T-helper 1 cell (primary cell): Measurements from ENCODE around the gene PPP2CA.
A peak's percentile ranks its signal among the peaks of the same experiment; 100 is the strongest.
"Not testable (repeated sequence)": the region's sequence is repeated elsewhere in the genome, so short reads cannot be mapped to it uniquely, and the experiment has no call there.

Experiments used
- DNase-seq, 5 donors: peaks; one replicate each; pipeline ENCODE4 v3.0.0-alpha.2; 2012 to 2020

The PPP2CA gene

DNA sequence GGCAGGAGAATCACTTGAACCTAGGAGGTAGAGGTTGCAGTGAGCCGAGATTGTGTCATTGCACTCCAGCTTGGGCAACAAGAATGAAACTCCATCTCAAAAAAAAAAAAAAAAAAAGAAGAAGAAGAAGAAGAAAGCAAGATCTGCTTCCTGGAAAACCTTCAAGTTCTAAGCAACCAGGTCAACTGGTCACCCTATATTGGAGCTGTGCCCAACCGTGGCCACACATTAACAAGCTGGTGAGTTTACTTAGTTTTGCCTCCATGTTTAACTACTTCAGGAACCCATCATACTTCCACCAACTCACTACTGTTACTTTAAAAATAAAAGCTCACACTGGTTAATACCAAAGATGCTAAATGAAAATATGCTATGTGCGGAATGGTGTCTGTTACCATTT is 36.8 kb downstream of the PPP2CA start:
- DNase-seq: no peak

DNA sequence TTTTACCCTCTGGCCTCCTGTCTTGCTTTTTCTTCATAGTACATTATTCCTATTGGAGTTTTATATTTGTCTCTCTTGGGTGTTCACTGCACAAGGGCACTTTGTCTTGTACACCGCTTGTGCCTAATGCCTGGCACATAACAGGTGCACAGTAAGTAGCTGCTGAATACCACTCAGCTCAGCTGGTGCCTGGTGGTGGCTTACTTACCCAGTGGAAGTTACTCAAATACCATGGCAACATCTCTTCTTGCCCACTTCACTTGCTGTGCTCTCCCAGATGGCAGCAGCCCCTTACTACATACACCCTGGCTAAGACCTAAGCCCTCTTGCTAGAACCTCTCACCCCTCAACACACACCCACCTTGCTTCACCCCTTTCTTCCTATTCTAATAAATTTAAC is 37.8 kb downstream of the PPP2CA start:
- DNase-seq: no peak

DNA sequence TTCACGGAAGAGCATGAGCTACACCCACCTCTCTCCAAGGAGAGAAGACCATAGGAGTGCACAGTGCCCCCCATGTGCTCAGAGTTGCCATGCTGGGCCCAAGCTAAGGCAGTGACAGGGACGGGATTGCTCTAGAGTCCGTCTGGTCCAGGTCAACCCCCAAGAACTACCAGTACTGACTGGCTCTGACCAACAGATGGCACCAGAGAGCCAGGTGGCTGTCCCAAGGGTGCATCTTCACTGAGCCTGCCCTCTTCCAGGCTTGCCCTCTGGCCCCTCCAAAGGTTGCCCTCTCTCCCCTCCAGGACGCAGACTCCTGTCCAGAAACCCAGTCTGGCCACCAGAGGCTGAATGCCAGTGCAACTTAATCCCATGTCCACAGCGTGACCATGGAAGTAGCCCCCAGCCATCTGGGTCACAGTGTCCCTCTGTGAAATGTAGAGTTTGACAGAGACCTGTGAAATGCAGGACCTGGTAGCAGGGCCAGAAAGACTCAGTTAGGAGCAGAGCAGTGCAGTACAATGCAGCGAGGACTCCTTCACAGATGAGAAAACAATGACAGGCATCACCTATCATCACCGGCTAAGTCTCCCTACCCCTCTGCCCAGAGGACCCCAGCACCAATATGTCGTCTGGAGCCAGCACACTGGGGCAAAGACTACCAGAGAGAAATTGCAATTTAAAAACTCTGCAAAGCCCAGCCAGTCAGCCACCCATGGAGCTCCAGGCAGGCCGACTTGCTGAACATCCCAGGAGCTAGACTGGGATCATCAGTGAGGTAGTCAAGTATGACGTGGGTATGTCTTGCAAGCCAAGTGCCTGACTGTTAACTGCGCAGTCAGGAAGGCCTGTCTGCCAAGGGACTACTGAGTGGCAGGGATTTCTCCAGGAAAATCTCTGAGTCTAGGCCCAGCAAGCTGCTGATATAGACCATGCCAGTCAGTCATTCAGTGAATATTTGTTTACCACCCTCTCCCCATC is 41.4 kb downstream of the PPP2CA start:
- peak; percentile 51 to 70 (median 66) for DNase-seq

DNA sequence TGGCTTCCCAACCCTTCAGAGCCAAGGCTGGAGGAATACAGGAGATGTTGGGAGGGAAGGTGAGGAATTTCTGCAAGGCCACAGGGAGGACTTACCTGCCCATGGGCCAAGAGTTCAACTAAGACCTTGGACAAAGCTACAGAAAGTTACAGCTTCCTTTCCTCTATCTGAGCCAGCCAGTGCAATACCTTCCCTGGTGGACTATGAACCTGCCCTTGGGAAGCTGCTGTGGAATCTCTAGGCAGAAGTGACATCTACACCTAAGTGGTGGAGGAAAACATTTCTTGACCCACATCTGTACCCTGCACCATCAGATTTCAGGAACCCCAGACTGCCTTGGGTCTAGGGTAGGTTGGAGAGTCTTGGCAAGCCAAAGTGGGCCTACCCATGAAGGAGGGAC is 42.4 kb downstream of the PPP2CA start:
- DNase-seq: no peak

DNA sequence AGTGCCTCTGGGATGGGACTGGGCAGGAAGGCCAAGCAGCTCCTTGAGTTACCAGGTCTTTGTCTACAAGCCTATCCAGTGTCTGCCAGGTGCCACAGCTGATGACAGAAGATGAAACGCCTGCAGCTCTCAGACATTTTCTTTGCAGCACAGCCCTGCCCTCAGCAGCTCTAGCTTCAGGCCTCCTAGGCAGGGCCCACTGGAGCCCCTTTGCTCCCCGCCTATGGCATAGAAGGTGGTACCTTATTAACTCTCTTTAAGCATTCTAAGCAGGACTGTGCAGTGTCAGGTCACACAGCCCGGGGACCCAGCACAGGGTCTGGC is 47.8 kb downstream of the PPP2CA start:
- DNase-seq: no peak

DNA sequence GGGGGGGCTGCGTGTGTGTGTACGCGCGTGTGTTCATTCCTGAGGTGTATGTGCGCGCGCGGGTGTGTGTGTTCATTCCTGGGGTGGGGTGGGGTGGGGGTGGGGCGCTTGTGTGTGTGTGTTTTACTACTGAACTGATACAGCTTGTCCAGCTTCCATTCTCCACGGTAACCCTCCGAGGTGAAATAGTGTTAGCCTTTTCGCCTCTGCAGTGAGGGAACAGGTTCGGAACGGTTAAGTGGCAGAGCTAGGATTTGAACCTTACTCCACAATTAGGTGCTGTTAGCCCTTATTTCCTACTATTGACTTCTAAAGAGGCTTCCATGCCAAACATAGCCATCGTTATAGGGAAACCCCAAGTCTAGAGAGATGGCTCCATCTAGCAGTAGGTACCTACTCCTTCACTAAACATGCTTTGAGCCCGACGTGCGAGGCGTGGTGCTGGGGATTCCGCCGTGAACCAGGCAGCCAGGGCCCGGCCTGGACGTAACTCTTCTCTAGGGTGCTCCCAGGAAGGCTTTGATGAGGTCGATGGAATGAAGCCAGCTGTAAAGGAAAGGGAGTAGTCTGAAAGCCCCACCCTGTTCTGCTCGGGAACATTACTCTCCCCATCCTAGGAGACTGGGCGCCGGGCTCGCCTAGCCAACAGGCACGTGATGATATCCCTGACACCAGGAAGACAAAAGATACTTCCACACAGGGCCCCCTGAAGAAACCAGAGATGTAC is 48.3 kb downstream of the PPP2CA start:
- no peak for DNase-seq

DNA sequence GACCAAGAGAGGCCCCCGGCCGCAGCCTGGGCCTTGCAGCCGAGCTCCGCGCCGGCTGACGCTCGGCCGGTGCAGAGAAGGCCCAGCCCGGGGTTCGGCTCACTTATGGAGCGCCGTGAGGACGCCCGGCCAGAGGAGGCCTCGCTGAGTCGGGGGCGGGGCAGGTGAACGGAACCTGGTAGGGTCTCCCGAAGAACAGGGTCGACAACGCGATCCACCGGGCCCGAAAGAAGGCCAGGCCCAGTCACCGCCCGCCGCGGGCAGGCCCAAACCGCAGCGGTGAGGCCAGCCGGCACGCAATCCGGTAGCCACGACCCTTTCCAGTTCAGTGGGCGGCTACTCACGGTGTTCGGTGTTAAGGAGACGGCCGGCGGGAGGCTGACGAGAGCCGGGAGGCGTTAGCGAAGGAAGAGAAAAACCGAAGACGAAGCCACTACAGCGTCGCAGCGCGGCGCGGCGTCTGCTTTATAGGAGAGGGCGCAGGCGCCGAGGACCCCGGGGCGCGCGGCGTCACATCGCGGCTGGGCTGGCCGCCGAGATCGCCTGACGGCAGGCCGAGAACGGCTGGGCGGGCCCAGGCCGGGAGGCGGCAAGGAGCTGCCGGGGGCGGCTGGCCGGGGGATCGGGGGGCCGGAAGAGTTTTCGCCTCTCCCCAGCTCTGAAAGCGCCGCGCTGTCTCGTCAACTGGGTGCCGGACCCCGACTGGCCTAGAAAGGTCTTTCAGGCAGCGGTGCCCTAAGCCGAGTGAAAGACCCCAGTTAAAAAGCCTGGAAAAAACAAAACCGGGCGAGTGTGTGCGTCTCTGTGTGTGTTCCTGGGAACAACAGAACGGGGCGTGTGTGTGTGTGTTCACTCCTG is 49.1 kb downstream of the PPP2CA start, which contains the start of gene SKP1:
SKP1 (minus strand) TSS at position 440 of the 858 bp plus-strand sequence. CDS start 2,928 bp downstream, outside the sequence.
- peak; percentile 63 to 87 (median 82) for DNase-seq

DNA sequence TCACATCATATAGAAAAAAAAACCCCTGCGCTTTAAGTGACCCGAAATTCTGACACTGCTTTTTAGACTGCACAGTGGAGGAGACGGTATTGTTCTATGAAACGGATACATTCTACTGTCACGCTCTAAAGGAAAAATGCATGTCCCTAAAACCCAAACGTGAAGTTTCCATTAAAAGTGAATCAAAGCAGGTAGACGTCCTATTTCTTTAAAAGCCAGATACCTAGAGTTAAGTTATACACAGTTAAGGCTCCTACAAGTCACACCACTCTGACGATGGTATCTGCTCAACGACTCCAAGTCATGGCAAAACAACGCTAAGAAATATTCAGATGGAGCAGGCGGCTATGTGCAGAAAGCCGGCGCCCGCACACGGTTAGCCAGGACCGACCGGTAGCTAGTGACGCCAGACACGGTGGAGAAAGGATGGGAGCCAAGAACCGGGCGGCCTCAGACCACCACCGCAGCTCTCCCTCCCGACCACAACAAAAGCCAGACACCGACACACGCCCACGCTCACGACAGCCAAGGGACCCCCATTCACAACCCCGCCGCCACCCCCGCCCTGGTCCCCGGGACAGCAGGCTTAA is 49.9 kb downstream of the PPP2CA start:
- DNase-seq: peak in 3 of 5 donors; percentile 38 to 49 (median 46)

DNA sequence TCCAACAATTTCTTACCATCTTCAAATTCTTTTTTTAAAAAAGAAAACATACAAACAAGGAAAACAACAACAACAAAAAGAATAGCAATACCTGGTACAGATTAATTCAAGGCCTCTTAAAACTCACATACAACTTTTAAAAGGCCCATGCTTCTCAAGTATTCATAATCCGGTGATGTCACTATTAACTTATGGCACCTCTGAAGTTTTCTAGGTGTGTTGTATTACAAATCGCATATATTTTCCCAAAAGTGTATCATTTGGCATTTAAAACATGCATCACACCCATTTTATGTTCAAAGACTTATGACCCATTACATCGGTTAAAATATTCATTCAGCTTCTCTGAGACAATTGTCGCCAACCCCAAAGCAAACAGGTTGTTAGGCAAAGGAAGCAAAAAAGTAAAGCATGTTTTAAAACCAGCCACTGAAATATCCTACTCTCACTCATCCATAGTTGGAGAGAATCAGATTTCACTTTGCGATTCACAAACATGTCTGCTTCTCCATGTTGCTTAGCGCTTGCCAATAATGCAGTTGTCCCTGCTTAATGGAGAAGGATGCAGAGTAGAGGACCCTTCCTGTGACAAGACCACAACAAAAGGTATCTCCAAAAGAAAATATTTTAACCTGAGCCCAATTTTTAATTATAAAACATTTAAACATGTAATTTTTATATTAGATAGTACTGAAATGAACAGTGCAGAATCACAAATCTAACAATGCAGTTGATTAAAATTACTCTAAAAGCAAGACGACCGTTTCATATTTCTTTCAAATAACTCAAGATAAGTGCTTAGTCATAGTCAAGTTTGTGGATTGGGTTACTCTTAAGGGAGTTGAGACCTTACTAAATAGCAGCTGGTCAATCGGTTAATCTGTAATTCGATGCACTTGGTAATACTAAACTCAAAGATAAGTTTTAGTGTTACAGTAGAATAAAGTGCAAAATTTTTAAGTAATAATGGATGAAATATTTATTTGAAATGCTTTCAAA is 50.7 kb downstream of the PPP2CA start:
- DNase-seq: no peak

DNA sequence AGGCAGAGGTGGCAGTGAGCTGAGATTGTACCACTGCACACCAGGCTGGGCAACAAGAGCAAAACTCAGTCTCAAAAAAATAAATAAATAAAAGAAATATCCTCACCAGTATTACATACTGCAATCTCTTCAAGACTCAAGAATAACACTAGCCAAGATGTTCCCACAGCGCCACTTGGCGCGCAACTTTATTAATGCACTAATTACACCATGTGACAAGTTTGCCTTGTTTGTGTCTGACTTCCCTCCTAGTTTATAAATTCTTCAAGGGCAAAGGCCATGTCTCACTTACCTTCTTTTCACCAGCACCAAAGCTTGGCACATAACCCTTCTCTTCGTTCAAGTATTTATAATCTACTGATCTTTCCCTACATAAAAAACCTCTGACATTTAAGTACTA is 53.9 kb downstream of the PPP2CA start:
- no peak for DNase-seq

DNA sequence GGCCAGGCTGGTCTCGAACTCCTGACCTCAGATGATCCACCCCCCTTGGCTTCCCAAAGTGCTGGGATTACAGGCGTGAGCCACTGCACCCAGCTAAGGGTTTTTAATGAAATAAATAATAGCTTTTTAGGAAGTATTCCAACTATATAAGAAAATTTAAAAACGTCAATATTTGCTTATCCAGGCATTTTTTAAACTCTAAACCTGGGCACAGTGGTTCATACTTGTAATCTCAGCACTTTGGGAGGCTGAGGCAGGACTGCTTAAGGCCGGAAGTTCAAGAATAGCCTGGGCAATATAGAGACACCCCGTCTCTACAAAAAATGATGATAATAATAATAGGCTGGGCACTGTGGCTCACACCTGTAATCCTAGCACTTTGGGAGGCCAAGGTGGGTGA is 63.3 kb downstream of the PPP2CA start:
- no peak for DNase-seq

DNA sequence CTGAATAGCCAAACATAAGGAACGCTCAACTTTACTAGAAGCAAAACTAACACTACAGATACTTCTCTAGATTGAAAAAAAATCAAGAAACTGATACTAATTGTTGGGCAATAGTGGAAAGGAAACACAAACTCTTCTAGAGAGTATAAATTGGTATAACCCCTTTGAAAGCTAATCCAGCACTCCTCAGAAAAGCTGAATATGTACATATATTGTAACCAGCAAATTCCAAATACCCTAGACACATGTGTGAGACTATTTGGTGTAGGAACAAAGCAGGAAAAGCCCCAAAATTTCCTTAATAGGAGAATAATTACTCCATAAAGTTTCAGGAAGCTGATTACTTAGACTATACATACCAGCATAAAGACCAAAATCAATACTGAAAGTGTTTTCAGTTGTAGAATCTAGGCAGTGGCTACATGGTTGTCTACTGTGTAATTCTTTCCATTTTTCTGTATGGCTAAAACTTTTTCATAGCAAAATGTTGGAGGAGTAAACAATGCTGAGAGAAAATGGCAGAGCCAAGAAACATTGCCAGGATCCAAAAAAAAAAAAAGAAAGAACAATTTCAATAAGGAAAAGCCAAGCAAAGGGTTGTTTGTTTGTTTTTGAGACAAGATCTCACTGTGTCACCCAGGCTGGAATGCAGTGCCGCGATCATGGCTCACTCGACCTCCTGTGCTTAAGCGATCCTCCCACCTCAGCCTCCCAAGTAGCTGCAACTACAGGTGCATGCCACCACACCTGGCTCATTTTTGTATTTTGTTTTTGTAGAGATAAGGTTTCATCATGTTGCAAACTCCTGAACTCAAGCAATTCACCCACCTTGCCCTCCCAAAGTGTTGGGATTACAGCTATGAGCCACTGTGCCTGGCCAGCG is 64.1 kb downstream of the PPP2CA start:
- no peak for DNase-seq

DNA sequence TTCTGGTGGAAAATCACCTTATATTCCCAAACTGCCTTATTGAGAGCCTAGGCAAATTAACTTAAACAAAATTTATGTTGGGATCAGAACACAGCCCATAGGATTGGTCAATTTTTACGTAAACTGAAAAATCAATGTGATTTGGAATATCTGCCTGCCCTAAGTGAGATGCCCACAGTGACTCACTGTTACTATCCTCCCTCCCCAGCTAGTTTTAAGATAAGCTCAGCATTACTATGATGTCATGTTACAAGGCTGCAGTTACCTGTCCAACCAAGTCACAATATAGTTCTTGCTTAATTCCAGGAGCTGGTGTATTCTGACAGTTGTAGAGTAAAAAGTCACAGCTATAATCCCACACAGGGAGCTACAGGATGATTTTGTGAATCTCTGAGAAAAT is 72.2 kb downstream of the PPP2CA start:
- DNase-seq: no peak

DNA sequence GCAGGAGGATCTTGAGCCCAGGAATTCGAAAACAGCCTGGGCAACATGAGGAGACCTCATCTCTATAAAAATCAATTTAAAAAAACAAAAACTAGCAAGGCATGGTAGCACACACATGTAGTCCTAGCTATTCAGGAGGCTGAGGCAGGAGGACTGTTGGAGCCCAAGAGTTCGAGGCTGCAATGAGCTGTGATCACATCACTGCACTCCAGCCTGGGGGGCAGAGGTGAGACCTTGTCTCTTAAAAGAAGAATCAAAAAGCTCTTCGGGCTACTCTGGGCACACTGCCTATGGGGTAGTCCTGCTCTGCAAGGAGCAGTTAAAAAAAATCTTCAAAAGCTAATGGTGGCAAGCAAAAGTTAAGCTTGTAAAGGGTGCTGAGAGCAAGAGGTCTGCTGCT is 72.6 kb downstream of the PPP2CA start:
- DNase-seq: no peak

DNA sequence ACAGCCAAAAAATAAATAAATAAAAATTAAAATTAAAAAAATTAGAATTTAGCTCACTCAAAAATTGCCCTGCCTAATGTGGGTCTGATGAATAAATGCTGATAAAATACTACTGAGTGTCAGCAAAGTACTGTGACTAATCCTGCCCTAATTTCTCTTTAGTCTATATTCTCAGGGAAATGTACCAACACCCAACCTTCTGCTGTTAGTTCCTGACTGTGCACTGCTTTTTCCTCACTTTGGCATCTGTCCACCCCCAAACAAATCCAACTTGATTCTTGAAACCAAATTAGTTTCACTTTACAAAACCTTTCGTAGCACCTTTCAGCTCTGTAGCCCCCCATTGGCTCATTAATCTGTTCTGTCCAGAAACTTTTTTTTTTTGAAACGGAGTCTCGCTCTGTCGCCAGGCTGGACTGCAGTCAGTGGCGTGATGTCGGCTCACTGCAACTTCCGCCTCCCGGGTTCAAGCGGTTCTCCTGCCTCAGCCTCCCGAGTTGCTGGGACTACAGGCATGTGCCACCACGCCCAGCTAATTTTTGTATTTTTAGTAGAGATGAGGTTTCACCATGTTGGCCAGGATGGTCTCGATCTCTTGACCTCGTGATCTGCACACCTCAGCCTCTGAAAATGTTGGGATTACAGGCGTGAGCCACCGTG is 73.6 kb downstream of the PPP2CA start:
- DNase-seq: not testable (repeated sequence)

DNA sequence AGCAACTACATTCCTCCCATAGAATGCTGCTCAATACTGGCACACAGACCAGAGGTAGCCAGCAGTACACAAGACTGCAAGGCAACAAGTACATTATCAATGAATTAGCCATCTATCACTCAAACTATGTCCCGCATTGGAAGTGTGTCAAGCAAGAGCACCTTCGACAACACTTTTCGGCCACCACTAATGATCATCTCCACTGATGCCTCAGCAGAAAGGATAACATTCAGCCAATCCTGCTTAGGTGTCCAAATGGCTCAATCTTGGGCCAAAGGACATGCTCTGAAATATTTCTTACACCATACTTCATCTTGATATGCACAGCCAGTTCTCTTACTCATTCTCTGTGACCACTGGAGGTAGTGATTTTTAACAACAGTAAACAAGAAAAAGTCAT is 74.2 kb downstream of the PPP2CA start:
- DNase-seq: no peak

DNA sequence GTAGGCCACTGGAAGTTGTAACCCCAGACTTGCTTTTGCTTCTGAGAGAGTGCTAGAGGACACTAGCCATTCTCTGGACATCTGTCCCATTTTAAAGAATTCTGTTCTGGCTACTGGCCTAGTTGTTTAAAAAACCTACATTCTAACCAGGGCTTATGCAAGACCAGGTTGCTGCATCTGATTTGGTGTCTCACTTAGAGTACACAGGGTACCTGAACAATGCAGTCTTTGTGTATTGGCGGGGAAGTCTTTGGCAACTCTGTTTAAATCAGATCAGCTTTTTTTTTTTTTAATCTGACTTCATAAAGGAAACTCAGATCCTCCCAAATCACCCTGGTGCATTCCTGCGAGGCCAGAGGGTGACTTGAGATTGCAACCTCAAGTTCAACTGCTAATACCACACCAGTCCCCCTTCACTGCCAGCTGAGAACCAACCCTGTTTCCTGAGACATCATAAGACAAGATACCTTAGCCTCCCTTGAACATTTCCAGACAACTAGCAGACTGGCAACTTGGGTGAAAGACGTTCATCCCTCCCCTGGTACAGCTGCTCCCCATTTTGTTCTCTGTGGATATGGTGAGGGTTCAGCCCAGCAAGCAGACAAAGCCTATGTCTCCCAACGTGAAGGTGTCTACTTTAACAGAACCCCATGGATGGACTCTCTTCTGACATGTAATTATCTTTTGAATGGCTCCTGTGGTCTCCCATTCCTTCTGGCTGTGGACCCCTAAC is 76.1 kb downstream of the PPP2CA start:
- DNase-seq: no peak

DNA sequence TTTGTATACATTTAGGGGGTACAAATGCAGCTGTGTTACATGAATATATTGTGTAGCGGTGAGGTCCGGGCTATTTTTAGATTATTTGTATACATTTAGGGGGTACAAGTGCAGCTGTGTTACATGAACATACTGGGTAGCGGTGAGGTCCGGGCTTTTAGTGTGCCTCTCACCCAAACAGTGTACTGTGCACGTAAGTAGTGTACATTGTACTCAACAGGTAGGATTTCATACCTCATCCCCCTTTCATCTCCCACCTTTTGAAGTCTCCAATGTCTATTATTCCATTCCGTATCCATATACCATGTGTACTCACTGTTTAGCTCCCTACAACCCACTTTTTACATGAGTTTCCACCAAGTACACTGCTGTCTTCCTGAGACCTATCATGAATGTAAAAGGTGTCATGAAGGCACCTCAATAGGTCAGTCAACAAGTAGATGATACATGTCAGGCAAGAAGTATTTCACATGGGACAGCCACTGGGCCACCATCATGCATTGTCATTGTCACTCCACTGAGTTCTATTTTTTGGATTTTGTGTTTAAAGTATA is 76.8 kb downstream of the PPP2CA start:
- no peak for DNase-seq

DNA sequence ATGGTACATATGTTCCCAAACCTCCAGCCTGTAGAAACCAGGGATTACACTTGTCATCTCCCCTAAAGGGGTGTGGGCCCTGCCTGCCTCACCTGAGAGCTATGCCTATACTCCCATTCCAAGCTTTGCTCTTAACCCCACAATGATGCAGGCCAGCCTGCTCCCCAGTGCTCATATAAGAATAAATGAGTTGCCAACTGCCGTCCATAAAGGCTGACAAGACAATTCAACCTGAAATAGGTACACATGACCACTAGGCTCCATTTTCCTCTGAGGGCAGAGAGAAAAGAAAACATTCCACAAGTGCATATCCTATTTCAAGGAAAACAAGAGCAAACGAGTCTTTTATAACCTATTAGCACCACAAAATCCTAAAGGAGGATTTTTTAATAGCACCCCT is 77.6 kb downstream of the PPP2CA start:
- DNase-seq: no peak
